Fibroblast of the conjunctiva (primary cell): ENCODE measurements around the gene FAM20C.

Experiments
- DNase-seq: peaks from one replicate; pipeline ENCODE4 v3.0.0-alpha.2; 2010; ENCODE audit warnings: low read depth

The FAM20C gene

GRCh38 chr7:209906-210305 is 17.5 kb downstream of the FAM20C start:
- DNase-seq: no peak

GRCh38 chr7:210401-210925 is 18.1 kb downstream of the FAM20C start:
- no peak for DNase-seq

- DNase-seq: no peak
Observed at GRCh38 chr7:211033-211714, 18.8 kb downstream of the FAM20C start.

DNA sequence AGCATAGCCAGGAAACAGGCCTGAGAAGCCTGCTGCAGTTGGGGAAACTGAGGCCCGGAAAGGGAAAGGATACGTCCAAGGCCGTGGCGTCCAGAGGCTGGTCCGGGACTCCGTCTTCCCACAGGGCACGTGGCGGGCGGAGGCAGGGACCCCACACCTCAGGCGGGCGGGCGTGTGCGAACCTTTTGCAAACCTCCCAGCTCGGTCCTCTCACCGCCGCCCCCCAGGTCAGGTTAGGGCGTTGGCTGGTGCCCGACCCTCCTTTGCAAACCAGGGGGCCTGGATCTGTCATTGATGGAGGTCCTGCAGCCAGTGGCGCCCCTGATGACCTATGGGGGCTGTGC is 19.3 kb downstream of the FAM20C start:
- no peak for DNase-seq

DNA sequence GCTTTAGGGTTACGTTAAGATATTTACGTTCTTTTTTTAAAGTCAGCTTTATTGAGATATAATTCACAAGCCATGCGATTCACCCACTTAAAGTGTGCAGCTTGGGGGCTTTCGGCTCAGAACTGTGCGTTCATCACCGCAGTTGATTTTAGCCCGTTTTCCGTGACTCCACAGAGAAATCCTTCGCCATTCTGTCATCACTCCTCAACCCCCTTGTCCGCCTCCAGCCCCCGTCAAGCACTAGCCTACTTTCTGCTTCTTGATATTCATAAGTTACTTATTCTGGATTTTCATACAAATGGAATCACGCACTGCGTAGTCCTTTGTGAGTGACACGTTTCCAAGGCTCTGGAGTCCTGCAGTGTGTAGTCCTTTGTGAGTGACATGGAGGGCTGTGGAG is 20.4 kb downstream of the FAM20C start:
- DNase-seq: no peak

DNA sequence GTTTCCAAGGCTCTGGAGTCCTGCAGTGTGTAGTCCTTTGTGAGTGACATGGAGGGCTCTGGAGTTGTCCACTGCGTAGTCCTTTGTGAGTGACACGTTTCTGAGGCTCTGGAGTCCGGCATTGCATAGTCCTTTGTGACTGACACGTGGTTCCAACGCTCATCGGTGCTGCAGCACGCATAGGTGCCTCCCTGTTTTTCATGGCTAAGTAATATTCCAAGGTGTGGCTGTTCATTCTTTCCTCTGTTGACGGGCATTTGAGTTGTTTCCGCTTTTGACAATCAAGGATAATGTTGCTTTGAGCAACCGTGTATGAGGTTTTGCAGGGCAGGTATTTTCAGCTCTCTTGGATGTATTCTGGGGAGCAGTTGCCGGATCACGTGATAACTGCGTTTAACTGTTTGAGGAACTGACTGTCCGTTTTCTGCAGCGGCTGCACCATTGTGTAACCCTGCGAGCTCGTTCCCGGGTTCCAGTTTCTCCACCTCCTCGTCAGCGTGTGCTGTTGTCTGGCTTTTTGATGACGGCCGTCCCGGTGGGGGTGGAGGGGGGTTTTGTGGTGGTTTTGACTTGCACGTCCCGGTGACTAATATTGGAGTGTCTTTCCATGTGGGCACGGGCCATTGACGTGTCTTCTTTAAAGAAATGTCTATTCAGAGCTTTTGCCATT is 21.1 kb downstream of the FAM20C start:
- no peak for DNase-seq

DNA sequence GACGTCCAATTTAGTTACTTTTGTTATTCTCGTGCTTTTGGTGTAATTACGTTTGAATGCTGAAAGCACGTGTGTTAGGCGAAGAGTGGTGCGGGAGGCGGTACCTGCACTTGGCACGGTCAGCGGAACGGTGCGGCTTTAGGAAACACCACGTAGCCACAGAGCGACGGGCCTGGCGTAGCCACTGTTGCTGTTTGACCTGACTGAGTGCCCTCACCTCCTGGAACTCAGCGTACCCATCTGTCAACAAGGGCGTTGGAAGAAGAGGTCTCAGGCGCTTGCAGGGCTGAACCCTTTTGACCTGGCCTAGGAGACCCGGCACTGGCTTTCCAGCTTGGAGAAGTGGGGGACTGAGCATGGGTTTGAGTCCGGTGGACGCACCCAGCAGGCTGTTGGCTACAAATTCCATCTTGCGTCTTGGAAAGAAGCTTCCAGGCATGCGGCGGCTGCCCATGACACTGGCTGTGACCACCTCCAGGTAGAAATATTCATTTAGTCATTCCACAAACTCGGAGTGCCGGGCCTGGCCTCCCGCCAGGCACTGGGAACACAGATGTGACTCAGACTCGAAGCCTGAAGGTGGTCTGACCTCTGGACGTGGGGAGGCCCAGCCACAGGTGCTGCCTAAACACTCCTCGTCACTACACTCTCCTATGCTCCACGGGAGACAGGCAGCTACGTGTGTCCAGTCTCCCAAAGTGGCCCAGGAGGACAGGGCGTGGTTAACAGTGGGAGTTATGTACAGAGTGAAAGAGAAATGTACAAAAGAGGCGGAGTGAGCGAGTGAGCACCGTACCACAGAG is 22.2 kb downstream of the FAM20C start:
- no peak for DNase-seq

- DNase-seq: no peak
Observed at GRCh38 chr7:216360-217300, 24.3 kb downstream of the FAM20C start.

- no peak for DNase-seq
Observed at GRCh38 chr7:217781-218180, 25.4 kb downstream of the FAM20C start.

- no peak for DNase-seq
Observed at GRCh38 chr7:218316-218715, 25.9 kb downstream of the FAM20C start.

DNA sequence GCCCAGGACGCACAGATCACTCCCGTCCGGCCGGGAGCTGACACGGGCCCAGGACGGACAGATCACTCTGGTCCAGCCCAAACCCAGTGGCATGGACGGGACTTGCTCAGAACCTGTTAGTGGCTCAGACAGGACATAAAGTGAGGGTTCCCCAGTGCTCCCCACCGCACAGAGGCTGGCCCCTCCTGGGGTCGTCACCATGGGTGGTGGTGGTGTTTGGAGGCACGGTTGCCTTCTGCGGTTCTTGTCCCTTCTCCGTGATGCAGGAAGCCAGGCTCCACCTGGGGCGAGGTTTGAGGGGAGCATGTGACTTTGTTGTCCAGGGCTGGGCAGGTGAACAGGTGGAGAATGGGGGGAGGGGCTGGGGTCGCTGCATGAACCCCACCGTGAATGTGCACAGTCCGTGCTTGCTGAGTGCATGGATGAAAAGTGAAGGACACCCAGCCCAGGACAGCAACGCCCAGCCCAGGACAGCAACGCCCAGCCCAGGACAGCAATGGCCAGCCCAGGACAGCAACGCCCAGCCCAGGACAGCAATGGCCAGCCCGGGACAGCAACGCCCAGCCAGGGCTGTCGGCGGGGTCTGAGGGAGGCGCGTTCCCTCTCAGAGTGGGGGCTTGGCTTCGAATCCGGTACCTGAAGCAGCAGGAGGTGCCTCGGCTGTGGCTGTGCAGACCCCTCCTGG is 26.7 kb downstream of the FAM20C start:
- no peak for DNase-seq

- no peak for DNase-seq
Observed at GRCh38 chr7:219581-220150, 27.3 kb downstream of the FAM20C start.

DNA sequence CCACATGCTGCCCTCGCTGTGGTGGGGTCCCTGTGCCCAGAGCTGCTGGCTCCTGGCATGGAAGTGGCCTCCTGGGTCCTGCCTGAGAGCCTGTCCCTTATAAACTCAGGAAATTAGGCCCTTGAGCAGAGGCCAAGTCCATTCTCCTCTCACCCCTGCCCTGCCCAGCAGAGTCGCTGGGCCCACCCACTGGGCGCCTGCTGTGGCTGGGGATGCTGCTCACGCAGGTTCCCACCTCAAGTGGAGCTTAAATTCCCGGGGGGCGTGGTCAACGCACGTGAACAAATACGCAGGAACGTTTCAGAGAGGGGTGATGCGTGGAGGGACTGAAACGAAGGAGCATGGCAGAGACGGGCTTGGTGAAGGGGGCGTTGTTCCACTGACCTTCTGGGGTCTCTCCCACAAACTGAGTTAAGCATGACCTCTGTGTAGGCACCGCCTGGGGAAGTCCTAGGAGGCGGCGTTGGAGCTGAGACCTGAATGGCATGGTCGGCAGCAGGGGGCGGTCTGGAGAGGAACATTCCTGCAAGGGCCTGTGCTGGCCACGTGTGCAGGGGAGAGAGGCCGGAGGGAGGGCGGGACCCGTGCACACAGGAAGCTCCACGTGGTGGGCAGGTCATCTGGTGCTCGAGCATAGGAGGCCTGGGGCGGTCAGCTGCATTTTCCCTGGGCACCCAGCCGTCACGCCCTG is 27.9 kb downstream of the FAM20C start:
- no peak for DNase-seq

- no peak for DNase-seq
Observed at GRCh38 chr7:221978-222715, 29.8 kb downstream of the FAM20C start.

- DNase-seq: no peak
Observed at GRCh38 chr7:222716-223041, 30.3 kb downstream of the FAM20C start.

DNA sequence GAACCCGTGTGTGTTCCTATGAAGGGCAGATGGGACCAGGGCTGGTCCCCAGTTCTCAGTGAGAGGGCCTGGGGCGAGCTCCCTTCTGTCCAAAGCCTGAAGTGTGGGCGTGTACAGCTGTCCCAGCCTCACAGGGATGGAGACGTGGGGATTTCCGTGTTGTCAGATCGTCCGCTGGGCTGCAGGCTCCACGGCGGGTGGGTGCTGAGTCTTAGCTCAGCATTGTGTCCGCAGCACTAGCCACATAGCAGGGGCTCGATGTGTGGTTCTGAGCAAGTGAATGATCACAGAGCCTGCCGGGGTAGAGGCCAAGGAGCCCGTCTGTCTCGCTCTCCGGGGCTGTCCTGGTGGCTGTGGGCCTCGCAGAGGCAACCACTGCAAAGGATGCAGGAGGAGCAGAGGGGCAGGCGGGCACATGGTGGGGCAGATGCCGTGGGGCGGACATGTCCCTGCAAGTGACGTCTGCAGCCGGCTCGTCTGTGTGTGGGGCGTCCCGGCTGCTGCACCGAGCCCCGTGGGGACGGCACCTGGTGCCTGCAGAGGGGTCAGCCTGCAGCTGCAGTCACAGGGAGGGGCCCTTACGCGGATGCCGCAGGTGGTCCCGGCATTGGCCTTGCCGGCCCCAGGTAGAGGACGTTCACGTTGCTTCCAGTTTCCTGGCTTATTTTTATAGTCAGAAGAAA is 30.9 kb downstream of the FAM20C start:
- DNase-seq: no peak

GRCh38 chr7:223861-224260 is 31.5 kb downstream of the FAM20C start:
- DNase-seq: no peak

GRCh38 chr7:226281-226895 is 34.0 kb downstream of the FAM20C start:
- DNase-seq: no peak

DNA sequence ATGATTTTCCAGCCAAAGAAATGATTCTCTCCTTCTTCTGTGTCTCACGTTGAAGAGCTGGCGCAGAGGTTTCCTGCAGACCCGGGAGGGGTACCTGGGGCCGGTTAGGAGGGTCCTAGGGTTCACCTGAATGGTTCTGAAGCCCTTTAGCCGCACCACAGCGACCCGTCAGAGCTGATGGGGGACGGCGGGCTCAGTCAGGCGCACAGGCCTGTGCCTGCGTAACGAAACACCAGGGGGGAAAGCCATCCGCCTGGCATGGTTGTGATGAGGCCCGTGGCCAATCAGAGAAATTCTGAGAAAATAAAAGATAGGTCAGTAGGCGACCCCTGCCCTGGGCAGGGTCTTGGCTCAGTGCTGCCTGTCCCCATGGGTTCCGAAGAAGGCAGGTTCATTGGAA is 35.6 kb downstream of the FAM20C start:
- no peak for DNase-seq
